BLaER1 treated with 17β-estradiol and CSF1 and Interleukin-3, amounts not matched to agents 10 nM and 100 nM (cell line): ENCODE data around the gene PLCB1.
A peak's percentile ranks its signal among the peaks of the same experiment; 100 is the strongest.
"Not testable (repeated sequence)": the region's sequence is repeated elsewhere in the genome, so short reads cannot be mapped to it uniquely, and the experiment has no call there.

Experiments
- H3K27ac ChIP-seq, 11 experiments: shearing (Covaris generic); formaldehyde crosslinking; 2 replicates each; pipeline ENCODE4 v1.8.1; 2022
- H3K27me3 ChIP-seq, 11 experiments: shearing (Covaris generic); formaldehyde crosslinking; 2 replicates each; pipeline ENCODE4 v1.8.1; 2022
- H3K36me3 ChIP-seq, 11 experiments: shearing (Covaris generic); formaldehyde crosslinking; 2 replicates each; pipeline ENCODE4 v1.8.1; 2022
- H3K4me1 ChIP-seq, 10 experiments: shearing (Covaris generic); formaldehyde crosslinking; 2 replicates each; pipeline ENCODE4 v1.8.1; 2022
- H3K4me2 ChIP-seq, 11 experiments: shearing (Covaris generic); formaldehyde crosslinking; 2 replicates each; pipeline ENCODE4 v1.8.1; 2022
- H3K4me3 ChIP-seq, 10 experiments: shearing (Covaris generic); formaldehyde crosslinking; 2 replicates each; pipeline ENCODE4 v1.8.1; 2022
- H3K9ac ChIP-seq, 11 experiments: shearing (Covaris generic); formaldehyde crosslinking; 2 replicates each; pipeline ENCODE4 v1.8.1; 2022
- H3K9me3 ChIP-seq, 11 experiments: shearing (Covaris generic); formaldehyde crosslinking; replicated peaks in 1 of 11; 2 replicates each; pipeline ENCODE4 v1.8.1; 2022
- H4K20me1 ChIP-seq, 11 experiments: shearing (Covaris generic); formaldehyde crosslinking; 2 replicates each; pipeline ENCODE4 v1.8.1; 2022
- Cebpa-rat ChIP-seq, 11 experiments: shearing (Covaris generic); IDR thresholded peaks; 2 replicates each; pipeline ENCODE4 v1.8.1; 2022

Gene PLCB1

GRCh38 chr20:8131598-8132483 lies at the start of gene PLCB1:
Gene PLCB1, plus strand, starts transcription at chr20:8132266. Its CDS starts 386 bp downstream, at chr20:8132652.
- no peaks in the 10 kb centered on the region for H3K36me3 ChIP-seq
- peaks cover 9 to 30% (median 18%) of the 10 kb centered on the region in 10 experiments for H3K4me1 ChIP-seq
- H4K20me1 ChIP-seq = peaks cover 0 to 7% (median 0%) of the 10 kb centered on the region in 11 experiments; a peak in 3 of 22 replicates
- no peaks in the 10 kb centered on the region for H3K9me3 ChIP-seq
- H3K4me2 ChIP-seq = peak within 1 kb of the TSS; percentile 93 to 100 (median 99)
- peaks cover 7 to 25% (median 14%) of the 10 kb centered on the region in 11 experiments; a peak in 19 of 22 replicates for H3K27me3 ChIP-seq
- H3K4me3 ChIP-seq = peak within 1 kb of the TSS; percentile 76 to 97 (median 85)
- no peak for TF ChIP-seq Cebpa-rat (IDR thresholded peaks at IDR 0.05)
- peak within 1 kb of the TSS; percentile 58 to 91 (median 85); a peak in 21 of 22 replicates for H3K9ac ChIP-seq
- H3K27ac ChIP-seq = peak within 1 kb of the TSS in 10 of 11 experiments; percentile 28 to 84 (median 79); a peak in 18 of 22 replicates

- H3K27ac ChIP-seq = no peak overlapping the region
- H3K9ac ChIP-seq = no peak overlapping the region
- H4K20me1 ChIP-seq = no peaks in the 10 kb centered on the region
- no peaks in the 10 kb centered on the region for H3K36me3 ChIP-seq
- H3K4me1 ChIP-seq = peaks cover 0 to 6% (median 2%) of the 10 kb centered on the region in 10 experiments; a peak in 4 of 20 replicates
- no peaks in the 10 kb centered on the region for H3K27me3 ChIP-seq
- no peak overlapping the region for H3K4me3 ChIP-seq
- no peaks in the 10 kb centered on the region for H3K9me3 ChIP-seq
- no peak for TF ChIP-seq Cebpa-rat (IDR thresholded peaks at IDR 0.05)
- H3K4me2 ChIP-seq = peak overlapping the region in 4 of 11 experiments; percentile 4 to 49 (median 28); a peak in 4 of 22 replicates
These were observed 49.1 kb upstream of the PLCB1 start for GRCh38 chr20:8082989-8083388.

- H4K20me1 ChIP-seq = no peaks in the 10 kb centered on the region
- H3K27me3 ChIP-seq = no peaks in the 10 kb centered on the region
- H3K9ac ChIP-seq = no peak overlapping the region
- H3K4me3 ChIP-seq = no peak overlapping the region
- TF ChIP-seq Cebpa-rat (IDR thresholded peaks at IDR 0.05) = no peak
- H3K27ac ChIP-seq = no peak overlapping the region
- no peaks in the 10 kb centered on the region for H3K9me3 ChIP-seq
- H3K4me1 ChIP-seq = peaks cover 0 to under 1% (median 0%) of the 10 kb centered on the region in 10 experiments; a peak in 1 of 20 replicates
- no peak overlapping the region for H3K4me2 ChIP-seq
- H3K36me3 ChIP-seq = no peaks in the 10 kb centered on the region
These were observed 42.4 kb upstream of the PLCB1 start for GRCh38 chr20:8089668-8090067.

- Histone ChIP-seq H3K4me1 (peaks cover 0 to 5% (median 0%) of the 10 kb centered on the region in 10 experiments; a peak in 3 of 20 replicates), H3K4me2 (no peak overlapping the region), H3K27me3 (no peaks in the 10 kb centered on the region), H3K4me3 (no peak overlapping the region), H3K36me3 (no peaks in the 10 kb centered on the region), H3K9me3 (no peaks in the 10 kb centered on the region), H3K27ac (no peak overlapping the region), H3K9ac (no peak overlapping the region), H4K20me1 (no peaks in the 10 kb centered on the region)
- no peak for TF ChIP-seq Cebpa-rat (IDR thresholded peaks at IDR 0.05)
These were observed 37.6 kb upstream of the PLCB1 start for GRCh38 chr20:8094415-8094818.

GRCh38 chr20:8094850-8095249 lies 37.2 kb upstream of the PLCB1 start:
- Histone ChIP-seq H3K4me3 (no peak overlapping the region), H3K27me3 (no peaks in the 10 kb centered on the region), H4K20me1 (no peaks in the 10 kb centered on the region), H3K4me2 (no peak overlapping the region), H3K4me1 (peaks cover 0 to 5% (median 0%) of the 10 kb centered on the region in 10 experiments; a peak in 3 of 20 replicates), H3K9me3 (no peaks in the 10 kb centered on the region), H3K27ac (no peak overlapping the region), H3K9ac (no peak overlapping the region), H3K36me3 (no peaks in the 10 kb centered on the region)
- no peak for TF ChIP-seq Cebpa-rat (IDR thresholded peaks at IDR 0.05)

- Histone ChIP-seq H3K4me3 (no peak overlapping the region), H3K27ac (no peak overlapping the region), H3K27me3 (no peaks in the 10 kb centered on the region), H3K4me1 (peaks cover 0 to 5% (median 0%) of the 10 kb centered on the region in 10 experiments; a peak in 3 of 20 replicates), H3K36me3 (no peaks in the 10 kb centered on the region), H3K4me2 (no peak overlapping the region), H4K20me1 (no peaks in the 10 kb centered on the region), H3K9ac (no peak overlapping the region), H3K9me3 (no peaks in the 10 kb centered on the region)
- no peak for TF ChIP-seq Cebpa-rat (IDR thresholded peaks at IDR 0.05)
These were observed 36.2 kb upstream of the PLCB1 start for GRCh38 chr20:8095648-8096572.

- Histone ChIP-seq H4K20me1 (no peaks in the 10 kb centered on the region), H3K27me3 (no peaks in the 10 kb centered on the region), H3K4me2 (no peak overlapping the region), H3K9ac (no peak overlapping the region), H3K36me3 (no peaks in the 10 kb centered on the region), H3K9me3 (no peaks in the 10 kb centered on the region), H3K4me1 (peaks cover 0 to 5% (median 0%) of the 10 kb centered on the region in 10 experiments; a peak in 3 of 20 replicates), H3K27ac (no peak overlapping the region), H3K4me3 (no peak overlapping the region)
- no peak for TF ChIP-seq Cebpa-rat (IDR thresholded peaks at IDR 0.05)
These were observed 34.8 kb upstream of the PLCB1 start for GRCh38 chr20:8097307-8097706.

GRCh38 chr20:8104252-8104651 lies 27.8 kb upstream of the PLCB1 start:
- no peak for TF ChIP-seq Cebpa-rat (IDR thresholded peaks at IDR 0.05)
- H3K4me3 ChIP-seq = no peak overlapping the region
- no peaks in the 10 kb centered on the region for H4K20me1 ChIP-seq
- no peaks in the 10 kb centered on the region for H3K4me1 ChIP-seq
- H3K9ac ChIP-seq = no peak overlapping the region
- no peaks in the 10 kb centered on the region for H3K36me3 ChIP-seq
- no peaks in the 10 kb centered on the region for H3K27me3 ChIP-seq
- no peak overlapping the region for H3K4me2 ChIP-seq
- H3K9me3 ChIP-seq = peaks cover 28 to 46% (median 35%) of the 10 kb centered on the region in 11 experiments
- no peak overlapping the region for H3K27ac ChIP-seq

- H3K4me2 ChIP-seq, H3K4me3 ChIP-seq, H3K4me1 ChIP-seq, H3K9me3 ChIP-seq, H3K27me3 ChIP-seq, H3K9ac ChIP-seq, H4K20me1 ChIP-seq, H3K27ac ChIP-seq, H3K36me3 ChIP-seq: not testable (repeated sequence)
These were observed 17.5 kb upstream of the PLCB1 start for GRCh38 chr20:8114612-8115011.
